Pancreas (tissue), 10 donors: ENCODE data around the gene MATN4. TPM values are rescaled to one million over a fixed set of nuclear protein-coding genes. Genes with fewer than 3 reads are reported as not detected.

Experiments
- ATAC-seq, 4 donors: fragments of 200-7000 bp; cut with Tn5 transposase; one replicate each; pipeline versions ENCODE4 v1.8.0 to v1.9.1; 2020; ENCODE audit warnings: mild to moderate bottlenecking in 4 of 4, moderate library complexity in 4 of 4
- DNase-seq, 6 donors: peaks; one replicate each; pipeline ENCODE4 v3.0.0-alpha.2; 2020
- FAIRE-seq: peaks from 2 replicates; lab custom pipeline; 2012; peaks lifted over from hg19 to GRCh38; lab: Jason Lieb, UNC
- H3K27ac ChIP-seq, 4 donors: fragments of 200-600 bp; sonication (generic); 1 replicate in 3 of 4; 2 replicates in 1 of 4; pipeline versions ENCODE4 v1.5.0 to v1.8.0; 2020
- H3K27me3 ChIP-seq, 4 donors: fragments of 200-600 bp; one replicate each; pipeline ENCODE4 v1.8.0; 2021
- H3K36me3 ChIP-seq, 3 donors: fragments of 200-600 bp; sonication (generic) in 1 of 3; one replicate each; pipeline versions ENCODE4 v1.5.0 to v1.8.0; 2020 to 2021
- H3K4me1 ChIP-seq, 3 donors: fragments of 200-600 bp; one replicate each; pipeline ENCODE4 v1.8.0; 2021
- H3K4me3 ChIP-seq, 4 donors: fragments of 200-600 bp; sonication (generic) in 2 of 4; one replicate each; pipeline versions ENCODE4 v1.5.0 to v1.8.0; 2020 to 2021
- H3K9me3 ChIP-seq, 4 donors: fragments of 200-600 bp; one replicate each; pipeline ENCODE4 v1.8.0; 2021
- WGBS, 2 donors: extraction: QIAGEN DNeasy Blood & Tissue Kit; methylation state at CpG; one replicate each; pipeline ENCODE4 v1.1.7; 2013; 5-methylcytosine and 5-hydroxymethylcytosine counted together
- intact Hi-C, 3 donors: fragments of 100-400 bp; cut with DNase I; formaldehyde crosslinking; loops; one replicate each; pipeline versions ENCODE4 v1.11.1 to v1.14.2; 2022
- polyA plus RNA-seq, 2 donors: library from polyadenylated mRNA; stranded (reverse); fragments of 200-250 nt; gene quantifications; one replicate each; pipeline ENCODE4 v1.2.3, GENCODE V29; 2013
- total RNA-seq, 6 donors: library from RNA; stranded (reverse); fragmentation: NEBNext Ultra II Directional in 4 of 6; extraction: Animal tissue kit (Norgen Biotek cat#: 25700) in 4 of 6; gene quantifications; one replicate each; pipeline versions ENCODE4 v1.2.1 to v1.2.4, GENCODE V29; 2021 to 2023
- TF ChIP-seq, protein P1 (sequence below), 4 donors: fragments of 200-600 bp; sonication (generic) in 3 of 4; IDR thresholded peaks; one replicate each; pipeline versions ENCODE4 v1.5.0 to v1.8.0; 2021; ENCODE audit warnings: antibody characterized with exemption in 4 of 4
- donor health status: healthy with polysubstance abuse.
- donor health status: DM: no; HTN: no; CAD: no; lungs with moderate emphysema.
- donor health status: DM: no; HTN: no; CAD: no.
- donor health status: control.
- donor health status: control.
- donor health status: Bipolar disorder and iron deficiency.
- donor health status: DM: yes; HTN: yes; CAD: no.
- donor health status: DM: no; HTN: no; CAD: no.
- donor health status: DM: no; HTN: no; CAD: no.
- donor health status: DM: yes; HTN: yes; CAD: no.

MATN4 gene
- total and polyA plus RNA-seq, 8 donors, result 0.89 to 6.4 (median 2.3) TPM

DNA sequence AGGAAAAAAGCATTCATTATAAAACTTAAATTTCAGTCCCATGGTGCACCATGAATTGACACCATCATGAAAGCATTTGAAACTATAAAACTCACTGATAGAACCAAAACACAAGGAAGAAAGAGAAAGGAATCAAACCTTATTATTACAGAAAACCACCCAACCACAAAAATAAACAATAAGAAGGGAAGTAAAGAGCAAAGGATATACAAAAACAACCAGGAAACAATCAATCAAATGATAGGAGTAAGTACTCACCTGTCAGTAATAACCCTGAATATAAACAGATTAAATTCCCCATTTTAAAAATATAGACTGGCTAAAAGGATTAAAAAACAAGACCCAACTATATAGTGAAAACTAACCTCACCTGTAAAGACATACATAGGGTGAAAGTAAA lies 59.5 kb downstream of the MATN4 start:
- no peak for FAIRE-seq
- TF ChIP-seq, protein P1, sequence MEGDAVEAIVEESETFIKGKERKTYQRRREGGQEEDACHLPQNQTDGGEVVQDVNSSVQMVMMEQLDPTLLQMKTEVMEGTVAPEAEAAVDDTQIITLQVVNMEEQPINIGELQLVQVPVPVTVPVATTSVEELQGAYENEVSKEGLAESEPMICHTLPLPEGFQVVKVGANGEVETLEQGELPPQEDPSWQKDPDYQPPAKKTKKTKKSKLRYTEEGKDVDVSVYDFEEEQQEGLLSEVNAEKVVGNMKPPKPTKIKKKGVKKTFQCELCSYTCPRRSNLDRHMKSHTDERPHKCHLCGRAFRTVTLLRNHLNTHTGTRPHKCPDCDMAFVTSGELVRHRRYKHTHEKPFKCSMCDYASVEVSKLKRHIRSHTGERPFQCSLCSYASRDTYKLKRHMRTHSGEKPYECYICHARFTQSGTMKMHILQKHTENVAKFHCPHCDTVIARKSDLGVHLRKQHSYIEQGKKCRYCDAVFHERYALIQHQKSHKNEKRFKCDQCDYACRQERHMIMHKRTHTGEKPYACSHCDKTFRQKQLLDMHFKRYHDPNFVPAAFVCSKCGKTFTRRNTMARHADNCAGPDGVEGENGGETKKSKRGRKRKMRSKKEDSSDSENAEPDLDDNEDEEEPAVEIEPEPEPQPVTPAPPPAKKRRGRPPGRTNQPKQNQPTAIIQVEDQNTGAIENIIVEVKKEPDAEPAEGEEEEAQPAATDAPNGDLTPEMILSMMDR (IDR thresholded peaks at IDR 0.05), result no peak
- H3K9me3 ChIP-seq, result no peaks in the 10 kb centered on the region
- no peak overlapping the region for H3K4me3 ChIP-seq
- intact Hi-C loops, result no loop called here
- no peak for DNase-seq
- H3K27ac ChIP-seq, result no peak overlapping the region
- H3K27me3 ChIP-seq, result no peaks in the 10 kb centered on the region
- ATAC-seq, result no peak
- no peaks in the 10 kb centered on the region for H3K4me1 ChIP-seq
- H3K36me3 ChIP-seq, result no peaks in the 10 kb centered on the region

DNA sequence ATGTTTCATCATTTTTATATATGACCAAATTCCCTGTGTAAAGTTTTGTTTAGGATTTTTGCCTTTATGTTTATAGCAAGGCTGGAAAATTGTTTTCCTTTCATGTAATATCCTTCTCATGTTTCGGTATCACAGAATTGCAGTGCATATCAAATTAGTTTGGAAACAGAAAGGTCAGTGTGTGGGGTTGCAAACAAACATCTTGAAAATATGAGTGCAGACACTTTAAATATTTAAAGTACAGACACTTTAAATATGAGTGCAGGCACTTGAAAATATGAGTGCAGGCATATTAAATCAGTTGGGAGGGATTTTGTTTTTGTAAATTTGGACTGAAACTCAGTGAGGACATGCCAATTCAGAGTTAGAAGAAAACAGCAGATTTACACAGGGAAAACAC lies 60.2 kb downstream of the MATN4 start:
- TF ChIP-seq, protein P1 (IDR thresholded peaks at IDR 0.05), result no peak
- H3K4me1 ChIP-seq, result no peaks in the 10 kb centered on the region
- no peak overlapping the region for H3K4me3 ChIP-seq
- no peak for FAIRE-seq
- H3K36me3 ChIP-seq, result no peaks in the 10 kb centered on the region
- H3K9me3 ChIP-seq, result no peaks in the 10 kb centered on the region
- no peak for DNase-seq
- intact Hi-C loops, result no loop called here
- WGBS, 2 donors, result 83 to 84% methylated on average over 1 of the region's 1 CpG
- no peak overlapping the region for H3K27ac ChIP-seq
- no peaks in the 10 kb centered on the region for H3K27me3 ChIP-seq
- no peak for ATAC-seq

DNA sequence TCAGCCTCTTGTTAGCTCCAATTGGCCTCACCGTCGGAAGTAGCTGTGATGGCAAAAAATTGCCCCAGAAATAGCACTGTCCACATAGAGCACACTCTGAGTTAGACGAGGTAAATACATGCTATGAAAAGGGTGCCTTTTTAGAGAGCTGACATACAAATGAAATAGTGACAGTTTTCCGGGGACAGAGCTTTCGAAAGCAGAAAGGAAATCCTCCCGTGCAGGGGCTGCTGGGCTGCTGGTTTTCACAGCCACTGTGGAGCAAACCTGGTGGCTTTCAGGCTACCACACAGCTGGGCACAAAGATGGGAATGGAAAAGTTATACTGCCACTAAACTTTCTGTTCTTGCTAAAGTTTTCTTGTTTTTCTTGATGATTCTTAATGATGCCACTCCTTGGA lies 62.0 kb downstream of the MATN4 start:
- no peaks in the 10 kb centered on the region for H3K36me3 ChIP-seq
- intact Hi-C loops, result no loop called here
- TF ChIP-seq, protein P1 (IDR thresholded peaks at IDR 0.05), result no peak
- FAIRE-seq, result no peak
- no peak for DNase-seq
- H3K27ac ChIP-seq, result no peak overlapping the region
- no peaks in the 10 kb centered on the region for H3K4me1 ChIP-seq
- no peaks in the 10 kb centered on the region for H3K9me3 ChIP-seq
- no peaks in the 10 kb centered on the region for H3K27me3 ChIP-seq
- no peak for ATAC-seq
- WGBS, 2 donors, result 47 to 49% methylated on average over 6 of the region's 6 CpGs
- H3K4me3 ChIP-seq, result no peak overlapping the region

Other genes with a start within 250 kb of the MATN4 start
- gene KCNS1, start 207.2 kb downstream of the MATN4 start, total RNA-seq, result 1 to 10 TPM in 1 of 6 donors, under 1 TPM in 4, not detected in 1; 0.04 to 1.3 (median 0.16) TPM
- gene KCNS1, start 207.2 kb downstream of the MATN4 start, polyA plus RNA-seq, result under 1 TPM; 0.04 to 0.05 TPM
- gene WFDC5, start 193.1 kb downstream of the MATN4 start, total RNA-seq, result not detected
- gene WFDC5, start 193.1 kb downstream of the MATN4 start, polyA plus RNA-seq, result not detected
- not detected for gene WFDC12, start 183.8 kb downstream of the MATN4 start, total RNA-seq
- not detected for gene WFDC12, start 183.8 kb downstream of the MATN4 start, polyA plus RNA-seq
- 1 to 10 TPM in 2 of 6 donors, under 1 TPM in 1, not detected in 3; 0.67 to 1.9 (median 1.4) TPM for gene PI3, start 133.4 kb downstream of the MATN4 start, total RNA-seq
- under 1 TPM; 0.40 to 0.72 TPM for gene PI3, start 133.4 kb downstream of the MATN4 start, polyA plus RNA-seq
- gene SEMG1, start 101.3 kb downstream of the MATN4 start, total RNA-seq, result not detected
- gene SEMG1, start 101.3 kb downstream of the MATN4 start, polyA plus RNA-seq, result not detected
- not detected for gene SEMG2, start 86.9 kb downstream of the MATN4 start, total RNA-seq
- gene SEMG2, start 86.9 kb downstream of the MATN4 start, polyA plus RNA-seq, result not detected
- 10 to 100 TPM in 4 of 6 donors, 1 to 10 TPM in 2; 4.4 to 51.1 (median 24.1) TPM for gene SLPI, start 53.7 kb downstream of the MATN4 start, total RNA-seq
- gene SLPI, start 53.7 kb downstream of the MATN4 start, polyA plus RNA-seq, result 10 to 100 TPM; 27.3 to 49.4 TPM
- 100 to 1,000 TPM; 169 to 591 (median 427) TPM for gene RBPJL, start 1.5 kb downstream of the MATN4 start, total RNA-seq
- 1,000 to 10,000 TPM; 1,163 to 1,575 TPM for gene RBPJL, start 1.5 kb downstream of the MATN4 start, polyA plus RNA-seq
- 100 to 1,000 TPM in 2 of 6 donors, 10 to 100 TPM in 4; 50.9 to 208 (median 56.0) TPM for gene SDC4, start 40.1 kb upstream of the MATN4 start, total RNA-seq
- 10 to 100 TPM; 48.2 to 54.8 TPM for gene SDC4, start 40.1 kb upstream of the MATN4 start, polyA plus RNA-seq
- gene SYS1, start 54.9 kb upstream of the MATN4 start, total RNA-seq, result 10 to 100 TPM; 11.1 to 19.0 (median 16.5) TPM
- 10 to 100 TPM in 1 of 2 donors, 1 to 10 TPM in 1; 9.6 to 13.7 TPM for gene SYS1, start 54.9 kb upstream of the MATN4 start, polyA plus RNA-seq
- under 1 TPM in 1 of 6 donors, not detected in 5; 0.44 TPM for gene TP53TG5, start 70.0 kb upstream of the MATN4 start, total RNA-seq
- gene TP53TG5, start 70.0 kb upstream of the MATN4 start, polyA plus RNA-seq, result not detected
- 10 to 100 TPM; 11.6 to 25.7 (median 17.9) TPM for gene DBNDD2, start 100.0 kb upstream of the MATN4 start, total RNA-seq
- gene DBNDD2, start 100.0 kb upstream of the MATN4 start, polyA plus RNA-seq, result 10 to 100 TPM; 21.2 to 31.0 TPM
- gene PIGT, start 107.8 kb upstream of the MATN4 start, total RNA-seq, result 10 to 100 TPM; 35.3 to 59.1 (median 46.2) TPM
- gene PIGT, start 107.8 kb upstream of the MATN4 start, polyA plus RNA-seq, result 10 to 100 TPM; 60.7 to 69.1 TPM
- 10 to 100 TPM in 3 of 6 donors, 1 to 10 TPM in 3; 5.0 to 49.5 (median 11.0) TPM for gene WFDC2, start 161.5 kb upstream of the MATN4 start, total RNA-seq
- 10 to 100 TPM; 16.7 to 21.4 TPM for gene WFDC2, start 161.5 kb upstream of the MATN4 start, polyA plus RNA-seq
- gene SPINT3, start 207.3 kb upstream of the MATN4 start, total RNA-seq, result not detected
- not detected for gene SPINT3, start 207.3 kb upstream of the MATN4 start, polyA plus RNA-seq
- not detected for gene WFDC6, start 231.2 kb upstream of the MATN4 start, total RNA-seq
- not detected for gene WFDC6, start 231.2 kb upstream of the MATN4 start, polyA plus RNA-seq
- not detected for gene EPPIN, start 239.1 kb upstream of the MATN4 start, total RNA-seq
- not detected for gene EPPIN, start 239.1 kb upstream of the MATN4 start, polyA plus RNA-seq